ENCODE results near the gene EFNA3.

EFNA3 gene, protein sequence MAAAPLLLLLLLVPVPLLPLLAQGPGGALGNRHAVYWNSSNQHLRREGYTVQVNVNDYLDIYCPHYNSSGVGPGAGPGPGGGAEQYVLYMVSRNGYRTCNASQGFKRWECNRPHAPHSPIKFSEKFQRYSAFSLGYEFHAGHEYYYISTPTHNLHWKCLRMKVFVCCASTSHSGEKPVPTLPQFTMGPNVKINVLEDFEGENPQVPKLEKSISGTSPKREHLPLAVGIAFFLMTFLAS

DNA sequence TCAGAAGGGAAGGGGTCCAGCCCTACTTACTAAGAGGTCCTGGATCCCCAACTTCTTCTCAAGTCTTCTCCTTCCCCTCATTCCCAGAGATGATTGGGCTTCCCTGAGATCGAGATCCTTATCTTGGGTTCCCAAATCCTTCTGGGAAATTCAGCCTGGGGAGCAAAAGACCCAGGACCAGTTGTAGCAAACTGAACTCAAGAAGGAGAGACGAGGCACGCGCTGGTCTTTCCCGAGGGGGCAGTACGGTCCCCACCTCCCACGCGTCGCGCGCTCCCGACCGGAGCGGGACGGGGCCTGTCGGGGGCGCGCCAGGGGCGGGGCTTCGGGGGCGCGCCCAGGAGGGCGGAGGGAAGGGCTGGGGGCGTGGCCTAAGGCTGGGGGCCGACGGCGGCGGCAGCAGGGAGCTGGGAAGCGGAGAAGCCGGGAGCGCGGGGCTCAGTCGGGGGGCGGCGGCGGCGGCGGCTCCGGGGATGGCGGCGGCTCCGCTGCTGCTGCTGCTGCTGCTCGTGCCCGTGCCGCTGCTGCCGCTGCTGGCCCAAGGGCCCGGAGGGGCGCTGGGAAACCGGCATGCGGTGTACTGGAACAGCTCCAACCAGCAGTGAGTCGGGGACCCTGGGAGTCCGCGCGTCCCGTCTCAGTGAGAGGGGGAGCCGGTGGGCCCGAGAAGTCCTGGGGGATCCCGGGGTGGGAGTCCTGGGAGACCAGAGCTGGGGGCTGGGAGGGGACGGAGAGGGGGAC is at the start of gene EFNA3:
Gene EFNA3, plus strand, starts transcription at position 369 of the 741 bp plus-strand sequence. Its CDS starts 105 bp downstream, at position 474.
- FAIRE-seq, result no peak

GRCh38 chr1:155029513-155030242 is 49.0 kb upstream of the EFNA3 start:
- no peak for FAIRE-seq

DNA sequence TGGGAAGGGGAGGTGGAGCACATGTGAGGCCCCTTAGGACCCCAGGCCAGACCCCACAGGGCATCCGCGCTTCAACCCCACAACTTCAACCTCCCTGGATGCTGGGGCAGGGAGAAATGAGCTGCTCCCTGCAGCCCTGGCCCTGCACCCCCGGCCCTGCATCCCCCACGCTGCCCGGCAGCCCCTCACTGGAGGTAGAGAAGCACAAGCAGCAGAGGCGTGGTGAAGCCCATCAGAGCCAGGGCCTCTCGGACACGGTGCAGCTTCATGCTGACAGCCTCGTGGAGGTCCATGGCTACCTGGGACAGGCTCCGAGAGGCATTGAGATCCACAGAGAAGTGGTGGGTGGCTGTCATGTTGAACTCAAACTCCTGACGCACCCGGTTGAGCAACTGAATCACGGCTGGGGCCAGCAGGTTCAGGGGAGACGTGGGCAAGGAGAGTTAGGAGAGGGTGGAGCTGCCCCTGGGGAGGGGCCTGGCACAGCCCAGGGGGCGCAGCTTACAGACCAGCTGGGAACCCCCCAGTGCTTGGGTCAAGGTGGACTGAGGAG is 48.3 kb upstream of the EFNA3 start:
- FAIRE-seq, result no peak

GRCh38 chr1:155030899-155031298 is 47.7 kb upstream of the EFNA3 start:
- no peak for FAIRE-seq

GRCh38 chr1:155032886-155033285 is 45.8 kb upstream of the EFNA3 start:
- no peak for FAIRE-seq

- FAIRE-seq, result no peak
Observed at GRCh38 chr1:155033524-155033923, 45.1 kb upstream of the EFNA3 start, which contains the start of the genes DCST1 and DCST2. DCST1 (plus strand) TSS chr1:155033824; CDS start chr1:155034037, 213 bp downstream. DCST2 (minus strand) TSS chr1:155033781; CDS start chr1:155033701, 80 bp downstream.

DNA sequence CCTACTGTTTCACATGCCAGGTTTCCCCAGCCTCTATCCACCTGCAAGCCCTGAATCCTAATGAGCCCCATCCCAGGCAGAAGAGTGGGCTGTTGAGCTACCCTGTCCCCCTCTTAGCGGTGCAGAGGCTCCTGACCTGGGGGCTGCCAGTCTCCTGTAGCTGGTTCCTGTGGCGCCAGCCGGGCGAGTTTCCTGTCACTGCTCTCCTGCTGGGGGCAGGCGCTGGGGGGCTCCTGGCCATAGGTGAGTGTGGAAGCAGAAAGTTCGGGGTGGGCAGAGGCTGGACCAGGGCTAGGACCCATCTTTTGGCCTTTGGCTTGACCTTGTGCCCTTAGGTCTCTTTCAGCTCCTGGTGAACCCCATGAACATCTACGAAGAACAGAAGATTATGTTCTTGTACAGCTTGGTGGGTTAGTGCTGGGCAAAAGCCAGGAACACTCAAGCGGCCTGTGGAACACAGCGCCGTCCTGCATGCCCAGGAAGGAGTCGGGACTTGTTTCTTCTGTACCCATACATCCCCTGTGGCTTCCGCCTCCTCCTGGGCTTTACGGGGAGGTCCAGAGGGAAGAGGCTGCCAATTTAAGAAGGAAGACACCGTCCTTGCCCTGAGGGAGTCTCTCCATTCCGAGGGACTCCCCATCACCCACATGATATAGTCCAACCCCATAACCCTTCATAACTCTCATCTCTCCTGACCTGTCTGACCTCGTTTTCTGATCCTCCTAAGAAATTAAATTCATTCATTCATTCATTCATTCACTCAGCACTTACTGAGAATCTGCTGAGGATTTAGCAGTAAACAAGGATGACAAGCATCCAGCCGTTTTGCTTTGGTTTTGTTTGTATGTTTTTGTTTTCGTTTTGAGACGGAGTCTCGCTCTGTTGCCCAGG is 44.1 kb upstream of the EFNA3 start:
- no peak for FAIRE-seq

DNA sequence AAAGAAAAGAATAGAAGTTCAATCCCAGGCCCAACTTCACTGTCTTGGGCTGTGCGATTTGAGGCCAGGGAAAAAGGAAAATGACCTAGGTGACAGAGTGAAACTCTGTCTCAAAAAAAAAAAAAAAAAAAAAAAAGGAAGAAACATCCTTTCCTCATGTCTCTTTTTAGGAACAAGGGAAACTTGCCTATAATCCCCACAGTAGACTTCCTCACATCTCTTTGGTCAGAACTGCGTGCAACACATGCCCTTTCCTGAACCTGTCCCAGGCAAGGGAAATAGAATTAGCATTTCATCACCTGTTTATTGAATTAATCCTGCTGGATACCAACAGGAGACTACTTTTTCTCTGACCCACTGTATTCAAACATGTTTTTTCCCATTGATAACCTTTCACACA is 42.7 kb upstream of the EFNA3 start:
- no peak for FAIRE-seq

GRCh38 chr1:155037043-155037442 is 41.6 kb upstream of the EFNA3 start:
- FAIRE-seq, result no peak

- FAIRE-seq, result no peak
Observed at GRCh38 chr1:155037851-155038441, 40.7 kb upstream of the EFNA3 start.

DNA sequence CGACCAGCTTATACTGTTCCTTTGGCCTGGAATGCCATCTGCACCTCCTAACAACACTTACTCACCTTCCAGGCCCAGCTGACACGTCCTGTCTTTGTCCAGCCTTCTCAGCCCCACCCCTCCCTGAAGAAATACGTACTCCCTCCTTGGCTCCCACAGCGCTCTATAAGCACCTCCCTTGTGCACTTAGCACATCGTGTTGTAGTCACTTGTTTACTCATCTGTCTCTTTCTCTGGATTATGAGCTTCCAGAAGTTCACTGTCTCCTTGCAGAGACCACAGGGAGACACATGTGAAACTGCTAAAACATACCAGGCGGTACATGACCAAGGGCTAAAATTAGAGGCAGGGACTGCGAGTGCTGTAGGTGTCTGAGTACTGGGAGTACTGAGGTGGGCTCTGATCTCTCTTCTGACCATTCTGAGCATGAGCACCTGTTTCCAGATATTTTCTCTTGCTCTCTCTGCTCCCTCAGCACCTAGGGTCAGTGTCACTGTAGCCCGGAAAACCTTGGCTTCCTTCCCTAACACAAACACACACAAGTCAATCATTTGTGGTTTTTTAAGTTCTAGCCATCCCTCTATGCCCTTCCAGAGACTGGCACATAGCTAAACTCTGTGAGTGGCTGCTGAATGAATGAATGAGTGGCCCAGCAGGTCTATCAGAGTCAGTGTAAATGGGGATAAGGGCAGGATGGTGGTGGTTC is 39.9 kb upstream of the EFNA3 start:
- FAIRE-seq, result no peak

DNA sequence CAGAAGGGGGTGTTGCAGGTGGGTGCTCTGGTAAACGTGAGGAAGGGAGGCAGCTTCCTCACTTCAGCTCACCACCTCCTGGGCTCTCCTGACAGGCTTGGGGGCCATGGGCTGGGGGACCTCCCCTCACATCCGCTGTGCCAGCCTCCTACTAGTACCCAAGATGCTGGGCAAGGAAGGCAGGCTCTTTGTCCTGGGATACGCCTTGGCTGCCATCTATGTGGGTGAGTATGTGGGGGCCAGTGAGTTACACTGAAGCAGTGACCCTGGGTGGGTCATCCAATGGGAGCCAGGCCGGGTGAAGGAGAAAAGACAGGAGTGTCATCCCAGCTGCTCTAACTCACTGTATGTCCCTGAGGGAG is 39.3 kb upstream of the EFNA3 start:
- FAIRE-seq, result no peak

DNA sequence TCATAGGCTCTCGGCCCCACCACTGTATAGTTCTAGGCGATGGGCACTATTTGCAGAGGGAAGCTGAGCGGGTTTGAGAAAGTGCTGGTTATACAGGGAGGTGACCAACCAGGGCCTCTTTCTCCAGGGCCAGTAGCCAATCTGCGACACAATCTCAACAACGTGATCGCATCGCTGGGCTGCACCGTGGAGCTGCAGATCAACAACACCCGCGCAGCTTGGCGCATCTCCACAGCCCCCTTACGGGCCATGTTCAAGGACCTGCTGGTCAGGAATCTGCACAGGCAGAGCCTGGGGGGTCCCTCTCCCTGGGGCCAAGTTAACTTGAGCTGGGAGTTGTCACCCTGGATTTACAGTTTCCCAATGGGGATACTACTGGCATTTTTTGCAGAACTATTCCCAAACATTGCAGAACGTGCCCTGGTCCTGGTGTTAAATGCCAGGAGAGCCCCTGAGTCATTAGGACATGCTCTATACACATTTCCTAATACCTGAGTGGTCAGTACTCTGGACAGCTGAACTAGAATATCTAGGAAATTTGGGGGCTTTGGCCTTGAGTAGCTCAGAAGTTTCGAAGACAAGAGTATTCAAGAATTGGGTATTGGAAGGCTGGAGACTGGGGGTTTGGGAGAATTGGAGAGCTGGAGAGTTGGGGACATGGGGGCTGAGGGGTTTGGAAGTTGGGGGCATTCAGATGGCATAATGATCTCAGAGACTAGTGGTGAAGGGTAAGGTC is 38.1 kb upstream of the EFNA3 start:
- FAIRE-seq, result no peak

- no peak for FAIRE-seq
Observed at GRCh38 chr1:155042789-155043188, 35.8 kb upstream of the EFNA3 start.

DNA sequence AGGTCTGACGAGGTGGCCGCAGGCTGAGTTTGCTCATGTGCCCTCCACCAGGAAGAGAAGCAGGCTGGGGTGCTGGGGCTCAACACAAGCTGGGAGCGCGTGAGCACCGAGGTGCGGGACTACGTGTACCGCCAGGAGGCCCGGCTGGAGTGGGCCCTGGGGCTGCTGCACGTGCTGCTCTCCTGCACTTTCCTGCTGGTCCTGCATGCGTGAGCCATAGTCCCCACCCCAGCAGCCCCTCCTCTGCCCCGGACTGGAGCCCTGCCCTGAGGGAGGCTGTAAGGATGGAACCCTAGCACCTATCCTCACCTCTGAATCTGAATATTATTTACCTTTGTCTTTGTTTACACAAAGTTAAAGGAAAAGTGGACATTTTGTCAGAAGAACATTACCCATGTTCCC is 35.3 kb upstream of the EFNA3 start:
- no peak for FAIRE-seq

- FAIRE-seq, result no peak
Observed at GRCh38 chr1:155043793-155044192, 34.8 kb upstream of the EFNA3 start.

GRCh38 chr1:155044365-155044764 is 34.3 kb upstream of the EFNA3 start:
- FAIRE-seq, result no peak

DNA sequence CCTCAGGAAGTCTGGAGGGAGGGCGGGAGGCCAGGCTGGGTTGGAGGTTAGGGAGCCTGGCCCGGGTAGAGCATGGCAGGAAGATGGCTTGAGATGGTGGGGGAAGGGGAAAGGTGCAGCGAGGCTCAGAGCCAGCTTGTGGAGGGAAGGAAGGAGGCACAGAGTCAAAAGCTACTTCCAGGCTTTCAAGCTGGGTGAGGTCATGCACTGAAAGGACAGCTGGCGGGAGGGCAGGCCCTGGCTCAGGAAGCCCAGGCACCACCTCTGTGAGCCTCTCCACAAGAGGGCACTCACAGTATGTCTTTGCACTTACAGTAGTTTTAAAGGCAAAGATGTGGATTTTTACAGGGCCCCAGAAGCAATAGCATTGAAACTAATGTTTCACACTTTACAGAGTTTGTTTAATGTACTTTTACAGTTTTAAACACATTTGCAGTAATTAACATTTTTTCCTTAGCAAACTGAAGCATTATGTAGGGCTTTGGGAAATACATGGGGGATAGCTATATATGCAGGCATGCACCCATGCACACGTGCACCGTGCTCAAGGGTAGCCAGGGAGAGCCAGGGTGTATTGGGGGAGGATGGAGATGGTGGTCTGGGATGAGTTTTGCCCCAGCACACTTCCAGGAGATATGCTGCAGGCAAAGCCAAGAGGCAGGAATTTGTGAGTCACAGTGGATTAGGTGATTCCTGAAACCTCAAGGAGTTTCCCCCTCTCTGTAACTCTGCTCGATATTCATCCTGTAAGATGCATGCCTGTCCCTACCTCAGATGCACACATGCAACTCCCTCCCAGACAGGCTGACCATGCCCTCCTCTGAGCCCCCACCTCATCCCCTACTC is 33.6 kb upstream of the EFNA3 start:
- FAIRE-seq, result peak; percentile 92
